ENCODE results near the gene ATG4A. TPM values are rescaled to one million over a fixed set of nuclear protein-coding genes. Genes with fewer than 3 reads are reported as not detected.

Gene ATG4A
- total RNA-seq, 1 experiment from 2014 or later = 6.4 TPM

DNA sequence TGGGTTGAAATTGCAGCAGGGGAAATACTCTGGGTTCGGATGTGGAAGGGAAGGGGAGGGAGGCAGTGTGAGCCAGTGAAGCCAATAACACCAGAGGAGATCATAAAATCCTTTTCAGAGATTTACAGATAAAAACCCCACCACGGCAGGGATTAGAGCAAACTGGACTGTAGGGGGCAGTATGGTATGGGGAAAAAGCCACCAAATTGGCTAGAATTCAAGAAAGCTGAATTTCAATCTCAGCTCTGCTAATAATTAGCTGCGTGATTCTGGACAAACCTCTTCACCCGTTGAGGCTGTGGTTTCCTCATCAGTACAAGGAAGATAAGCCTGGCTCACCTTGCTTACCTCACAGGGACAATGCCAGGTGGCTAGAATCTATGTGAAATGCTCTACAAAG lies 108.1 kb downstream of the ATG4A start:
- H3K36me3 Mint-ChIP-seq (ENCODE audit: insufficient read depth in 1 of 3, low read depth in 3 of 3) = no peaks in the 10 kb centered on the region
- DNase-seq = no peak

More for the DNA sequence above, 108.1 kb downstream of the ATG4A start:
- Histone ChIP-seq H4K91ac (ENCODE audit: insufficient read length, low read depth, low read length) (no peak overlapping the region), H3K4me2 (ENCODE audit: insufficient read depth, insufficient read length, low read length) (no peak overlapping the region), H3K18ac (ENCODE audit: insufficient read length, low read depth, low read length) (no peak overlapping the region), H3K9ac (ENCODE audit: extremely low read depth, insufficient read length, low read length) (no peak overlapping the region), H3K27me3 (ENCODE audit: insufficient read depth, low read length) (no peaks in the 10 kb centered on the region), H2BK12ac (ENCODE audit: insufficient read length, low read depth, low read length) (no peak overlapping the region), H4K20me1 (ENCODE audit: control insufficient read depth, insufficient read depth, insufficient read length) (no peaks in the 10 kb centered on the region), H3K23me2 (ENCODE audit: insufficient read length, low read depth, low read length, poor library complexity, severe bottlenecking) (no peaks in the 10 kb centered on the region), H4K8ac (replicated peaks; ENCODE audit: insufficient read length, low read depth, low read length) (no peak overlapping the region), H3K4me1 (ENCODE audit: insufficient read depth, low read length) (no peaks in the 10 kb centered on the region), H3K14ac (ENCODE audit: insufficient read depth, low read length) (no peak overlapping the region), H3K4ac (ENCODE audit: low read depth, low read length) (no peak overlapping the region), H3K79me1 (ENCODE audit: insufficient read depth, low read depth, low read length, poor library complexity, severe bottlenecking) (no peaks in the 10 kb centered on the region), H2BK20ac (ENCODE audit: low read depth, low read length, poor library complexity, severe bottlenecking) (no peak overlapping the region), H2BK5ac (ENCODE audit: insufficient read length, low read length) (no peak overlapping the region), H3K23ac (ENCODE audit: insufficient read length, low read depth, low read length) (no peak overlapping the region), H3T11ph (ENCODE audit: low read length) (no peak overlapping the region), H2BK15ac (ENCODE audit: low read depth, low read length) (no peak overlapping the region), H3K79me2 (ENCODE audit: insufficient read depth, low read length) (no peaks in the 10 kb centered on the region), H2BK120ac (ENCODE audit: low read depth, low read length, poor library complexity, severe bottlenecking) (no peak overlapping the region), H2AFZ (ENCODE audit: low read length) (no peak overlapping the region), H2AK5ac (ENCODE audit: insufficient read length, low read length) (no peak overlapping the region), H4K5ac (ENCODE audit: insufficient read length, low read depth, low read length) (no peak overlapping the region), H3K9me3 (ENCODE audit: control insufficient read depth, low read depth, low read length) (no peaks in the 10 kb centered on the region), H3K56ac (ENCODE audit: insufficient read length, low read depth, low read length) (no peak overlapping the region), H3K27ac (ENCODE audit: insufficient read length, low read depth, low read length) (no peak overlapping the region)
- H3K4me1 Mint-ChIP-seq = peaks cover under 1 to 3% of the 10 kb centered on the region in 2 experiments; a peak in 3 of 4 replicates
- H3K27me3 Mint-ChIP-seq (ENCODE audit: low read depth) = no peaks in the 10 kb centered on the region
- H3K27ac Mint-ChIP-seq = no peak overlapping the region
- TF ChIP-seq, protein P1, sequence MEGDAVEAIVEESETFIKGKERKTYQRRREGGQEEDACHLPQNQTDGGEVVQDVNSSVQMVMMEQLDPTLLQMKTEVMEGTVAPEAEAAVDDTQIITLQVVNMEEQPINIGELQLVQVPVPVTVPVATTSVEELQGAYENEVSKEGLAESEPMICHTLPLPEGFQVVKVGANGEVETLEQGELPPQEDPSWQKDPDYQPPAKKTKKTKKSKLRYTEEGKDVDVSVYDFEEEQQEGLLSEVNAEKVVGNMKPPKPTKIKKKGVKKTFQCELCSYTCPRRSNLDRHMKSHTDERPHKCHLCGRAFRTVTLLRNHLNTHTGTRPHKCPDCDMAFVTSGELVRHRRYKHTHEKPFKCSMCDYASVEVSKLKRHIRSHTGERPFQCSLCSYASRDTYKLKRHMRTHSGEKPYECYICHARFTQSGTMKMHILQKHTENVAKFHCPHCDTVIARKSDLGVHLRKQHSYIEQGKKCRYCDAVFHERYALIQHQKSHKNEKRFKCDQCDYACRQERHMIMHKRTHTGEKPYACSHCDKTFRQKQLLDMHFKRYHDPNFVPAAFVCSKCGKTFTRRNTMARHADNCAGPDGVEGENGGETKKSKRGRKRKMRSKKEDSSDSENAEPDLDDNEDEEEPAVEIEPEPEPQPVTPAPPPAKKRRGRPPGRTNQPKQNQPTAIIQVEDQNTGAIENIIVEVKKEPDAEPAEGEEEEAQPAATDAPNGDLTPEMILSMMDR (conservative IDR thresholded peaks at IDR 0.05) = peak; percentile 83
- H3K4me3 Mint-ChIP-seq = no peak overlapping the region
- no peaks in the 10 kb centered on the region for H3K9me3 Mint-ChIP-seq
- no CpG with 5 or more reads among the region's 4 CpGs for WGBS (ENCODE audit: extremely low coverage, insufficient read length, low lambda C conversion rate)

All from H9 (cell line).